Measurements from ENCODE around the gene CHST15.

CHST15 gene

DNA sequence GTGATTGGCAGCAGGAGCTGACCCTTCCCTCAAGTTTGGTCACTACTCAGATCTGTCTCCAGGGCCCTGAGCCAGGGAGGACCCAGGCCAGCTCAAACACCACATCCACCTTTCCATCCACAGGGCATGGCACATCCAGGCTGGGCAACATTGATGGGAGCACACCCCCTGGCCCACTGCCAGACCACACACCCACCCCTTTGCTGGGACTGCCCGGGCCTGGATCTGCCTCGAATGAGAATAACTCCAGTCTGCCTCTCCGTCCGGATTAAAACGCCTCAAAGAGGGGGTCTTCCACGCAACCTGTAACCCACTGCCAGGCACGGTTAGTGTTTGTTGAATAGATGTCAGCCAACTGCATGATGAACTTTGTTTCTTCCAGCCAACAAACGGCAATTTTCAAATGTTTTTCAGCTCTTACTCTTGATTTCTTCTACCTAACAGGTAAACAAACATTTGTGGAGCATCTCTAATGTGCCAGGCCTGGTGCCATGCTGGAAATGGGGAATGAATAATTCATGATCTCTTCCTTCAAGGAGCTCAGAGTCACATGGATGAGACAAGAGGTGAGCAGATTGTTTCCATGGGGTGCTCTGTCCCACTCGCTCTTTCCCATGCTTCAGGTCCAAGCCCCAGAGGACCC lies 41.0 kb upstream of the CHST15 start:
- DNase-seq (ENCODE audit: low read depth): no peak
- TF ChIP-seq CTCF (IDR thresholded peaks at IDR 0.05; ENCODE audit: control insufficient read depth, insufficient read depth, low read depth, low read length, missing control alignments): no peak
- H3K4me3 ChIP-seq (ENCODE audit: control insufficient read depth, low read depth, low read length): no peak overlapping the region

DNA sequence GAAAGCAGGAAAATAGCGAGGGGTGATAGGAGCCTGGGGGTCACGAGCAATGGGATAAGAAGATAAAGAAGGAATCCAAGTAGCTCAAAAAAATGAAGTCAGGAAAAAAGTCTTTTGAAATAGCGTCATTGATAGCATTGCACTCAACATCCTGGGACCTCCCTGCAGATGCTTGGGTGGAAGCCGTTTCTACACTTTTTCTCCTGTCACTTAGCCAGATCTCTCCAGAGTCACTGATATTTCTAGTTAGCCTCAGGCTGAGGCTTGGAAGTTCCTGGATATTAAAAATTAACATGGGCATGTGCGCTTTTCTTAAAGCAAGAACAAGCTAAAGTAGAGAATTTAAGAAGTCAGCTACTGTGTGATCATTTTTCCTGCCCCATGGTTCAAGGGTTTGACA lies 39.5 kb upstream of the CHST15 start:
- no peak for TF ChIP-seq CTCF (IDR thresholded peaks at IDR 0.05; ENCODE audit: control insufficient read depth, insufficient read depth, low read depth, low read length, missing control alignments)
- no peak for DNase-seq (ENCODE audit: low read depth)
- no peak overlapping the region for H3K4me3 ChIP-seq (ENCODE audit: control insufficient read depth, low read depth, low read length)

- TF ChIP-seq CTCF (IDR thresholded peaks at IDR 0.05; ENCODE audit: control insufficient read depth, insufficient read depth, low read depth, low read length, missing control alignments): no peak
- H3K4me3 ChIP-seq (ENCODE audit: control insufficient read depth, low read depth, low read length): no peak overlapping the region
- DNase-seq (ENCODE audit: low read depth): no peak
Measured at GRCh38 chr10:124132306-124132705, 38.9 kb upstream of the CHST15 start.

DNA sequence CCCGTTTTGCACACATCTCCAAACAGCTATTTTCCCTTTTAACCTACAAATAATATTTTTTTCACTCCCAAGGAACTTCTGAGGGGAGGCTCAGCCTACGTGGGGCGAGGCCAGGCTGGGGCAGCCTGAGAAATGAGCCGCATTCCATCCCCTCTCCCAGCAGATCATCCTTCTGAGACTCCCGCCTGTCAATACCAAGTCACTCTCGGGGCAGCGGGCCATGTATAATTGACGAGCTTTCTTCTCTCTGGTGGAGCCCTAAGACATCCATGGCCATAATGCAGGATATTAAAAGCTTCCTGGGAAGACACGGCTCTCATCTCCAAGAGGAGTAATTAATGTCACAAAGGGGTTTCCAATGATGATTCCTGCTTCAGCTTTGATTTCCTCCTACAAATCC lies 37.8 kb upstream of the CHST15 start:
- TF ChIP-seq CTCF (IDR thresholded peaks at IDR 0.05; ENCODE audit: control insufficient read depth, insufficient read depth, low read depth, low read length, missing control alignments): no peak
- no peak for DNase-seq (ENCODE audit: low read depth)
- H3K4me3 ChIP-seq (ENCODE audit: control insufficient read depth, low read depth, low read length): no peak overlapping the region

DNA sequence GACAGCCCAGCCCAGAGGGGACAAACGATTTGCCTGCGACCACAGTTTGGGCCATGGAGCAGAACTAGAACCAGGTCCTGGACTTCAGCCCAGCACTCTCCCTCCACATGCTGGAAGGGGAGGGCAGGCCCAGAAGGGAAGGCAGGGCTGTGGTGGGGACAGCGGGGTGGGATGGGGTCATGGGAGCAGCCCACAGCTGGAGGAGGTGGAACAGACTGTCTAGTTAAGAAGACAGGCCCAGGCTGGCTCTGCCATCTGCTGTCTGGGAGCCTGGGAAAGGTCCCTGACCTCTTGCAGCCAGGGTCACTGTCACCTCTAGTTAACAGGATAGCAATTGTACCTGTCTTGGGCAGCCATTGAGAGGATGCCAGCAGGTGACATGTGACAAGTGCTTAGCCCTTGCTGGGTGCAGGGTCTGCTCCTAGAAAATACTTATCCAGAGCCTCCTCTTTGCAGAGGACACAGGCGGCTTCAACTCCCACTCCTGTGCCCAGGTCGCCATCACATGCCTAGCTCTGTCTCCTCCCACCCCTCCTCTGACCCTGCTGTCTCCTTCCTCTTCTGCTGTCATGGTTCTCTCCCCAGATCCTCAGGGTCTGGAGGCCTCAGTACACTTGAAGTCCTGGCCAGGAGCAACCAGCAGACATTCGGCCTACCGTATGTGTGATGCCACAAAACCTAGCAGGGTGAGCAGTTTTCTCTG lies 37.0 kb upstream of the CHST15 start:
- H3K4me3 ChIP-seq (ENCODE audit: control insufficient read depth, low read depth, low read length): no peak overlapping the region
- TF ChIP-seq CTCF (IDR thresholded peaks at IDR 0.05; ENCODE audit: control insufficient read depth, insufficient read depth, low read depth, low read length, missing control alignments): no peak
- DNase-seq (ENCODE audit: low read depth): no peak

GRCh38 chr10:124129471-124129870 lies 36.1 kb upstream of the CHST15 start:
- H3K4me3 ChIP-seq (ENCODE audit: control insufficient read depth, low read depth, low read length): no peak overlapping the region
- DNase-seq (ENCODE audit: low read depth): no peak
- TF ChIP-seq CTCF (IDR thresholded peaks at IDR 0.05; ENCODE audit: control insufficient read depth, insufficient read depth, low read depth, low read length, missing control alignments): no peak
